Subcutaneous adipose tissue (tissue), 4 donors: ENCODE results near the gene ARL16. TPM values are rescaled to one million over a fixed set of nuclear protein-coding genes. Genes with fewer than 3 reads are reported as not detected.

Experiments
- total RNA-seq, 4 donors: library from RNA; depleted of rRNA; stranded (reverse); fragments of >200 nt; gene quantifications; one replicate each; pipeline ENCODE4 v1.1.0, GENCODE V29; 2016
- TF ChIP-seq, protein P1 (sequence below): fragments of 450-650 bp; IDR thresholded peaks from one replicate; pipeline ENCODE4 v1.5.1; 2016; ENCODE audit warnings: low read depth, mild to moderate bottlenecking, control low read depth, antibody characterized with exemption, moderate library complexity

ARL16 gene
- total RNA-seq, 4 donors from 2014 or later, result 13.2 to 40.3 (median 36.4) TPM

DNA sequence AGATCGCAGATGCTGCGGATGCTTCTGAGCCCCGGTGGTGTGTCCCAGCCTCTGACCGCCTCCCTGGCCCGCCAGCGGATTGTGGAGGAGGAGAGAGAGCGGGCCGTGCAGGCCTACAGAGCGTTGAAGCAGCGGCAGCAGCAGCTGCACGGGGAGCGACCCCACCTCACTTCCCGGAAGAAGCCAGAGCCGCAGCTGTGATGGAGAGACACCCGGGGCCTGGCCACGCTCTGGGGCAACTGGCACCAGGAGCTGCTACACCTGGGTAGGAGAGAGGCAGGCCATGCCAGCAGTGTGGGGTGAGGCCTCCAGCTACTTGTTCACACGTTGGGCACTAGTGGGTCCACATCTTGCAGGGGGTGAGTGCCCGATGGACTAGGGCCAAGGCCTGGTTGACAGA, 11.1 kb downstream of the ARL16 start:
- TF ChIP-seq, protein P1, sequence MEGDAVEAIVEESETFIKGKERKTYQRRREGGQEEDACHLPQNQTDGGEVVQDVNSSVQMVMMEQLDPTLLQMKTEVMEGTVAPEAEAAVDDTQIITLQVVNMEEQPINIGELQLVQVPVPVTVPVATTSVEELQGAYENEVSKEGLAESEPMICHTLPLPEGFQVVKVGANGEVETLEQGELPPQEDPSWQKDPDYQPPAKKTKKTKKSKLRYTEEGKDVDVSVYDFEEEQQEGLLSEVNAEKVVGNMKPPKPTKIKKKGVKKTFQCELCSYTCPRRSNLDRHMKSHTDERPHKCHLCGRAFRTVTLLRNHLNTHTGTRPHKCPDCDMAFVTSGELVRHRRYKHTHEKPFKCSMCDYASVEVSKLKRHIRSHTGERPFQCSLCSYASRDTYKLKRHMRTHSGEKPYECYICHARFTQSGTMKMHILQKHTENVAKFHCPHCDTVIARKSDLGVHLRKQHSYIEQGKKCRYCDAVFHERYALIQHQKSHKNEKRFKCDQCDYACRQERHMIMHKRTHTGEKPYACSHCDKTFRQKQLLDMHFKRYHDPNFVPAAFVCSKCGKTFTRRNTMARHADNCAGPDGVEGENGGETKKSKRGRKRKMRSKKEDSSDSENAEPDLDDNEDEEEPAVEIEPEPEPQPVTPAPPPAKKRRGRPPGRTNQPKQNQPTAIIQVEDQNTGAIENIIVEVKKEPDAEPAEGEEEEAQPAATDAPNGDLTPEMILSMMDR, result no peak

DNA sequence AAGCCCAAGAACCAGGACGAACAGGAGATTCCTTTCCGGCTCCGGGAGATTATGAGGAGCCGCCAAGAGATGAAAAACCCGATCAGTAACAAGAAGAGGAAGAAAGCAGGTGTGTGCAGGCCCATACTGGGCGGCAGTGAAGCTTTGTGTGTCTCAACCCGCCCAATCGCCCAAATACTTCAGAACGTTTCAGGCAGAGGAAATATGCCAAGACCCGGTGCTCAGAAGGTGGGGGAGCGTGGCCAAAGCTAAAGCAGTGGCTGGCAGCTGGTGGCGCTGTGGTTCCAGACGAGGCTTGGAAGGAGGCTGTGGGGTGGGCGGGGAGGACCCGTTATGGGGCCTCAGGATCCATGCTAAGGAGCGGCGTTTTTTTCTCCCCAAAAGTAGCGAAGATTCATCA, 15.8 kb downstream of the ARL16 start:
- TF ChIP-seq, protein P1, result no peak

DNA sequence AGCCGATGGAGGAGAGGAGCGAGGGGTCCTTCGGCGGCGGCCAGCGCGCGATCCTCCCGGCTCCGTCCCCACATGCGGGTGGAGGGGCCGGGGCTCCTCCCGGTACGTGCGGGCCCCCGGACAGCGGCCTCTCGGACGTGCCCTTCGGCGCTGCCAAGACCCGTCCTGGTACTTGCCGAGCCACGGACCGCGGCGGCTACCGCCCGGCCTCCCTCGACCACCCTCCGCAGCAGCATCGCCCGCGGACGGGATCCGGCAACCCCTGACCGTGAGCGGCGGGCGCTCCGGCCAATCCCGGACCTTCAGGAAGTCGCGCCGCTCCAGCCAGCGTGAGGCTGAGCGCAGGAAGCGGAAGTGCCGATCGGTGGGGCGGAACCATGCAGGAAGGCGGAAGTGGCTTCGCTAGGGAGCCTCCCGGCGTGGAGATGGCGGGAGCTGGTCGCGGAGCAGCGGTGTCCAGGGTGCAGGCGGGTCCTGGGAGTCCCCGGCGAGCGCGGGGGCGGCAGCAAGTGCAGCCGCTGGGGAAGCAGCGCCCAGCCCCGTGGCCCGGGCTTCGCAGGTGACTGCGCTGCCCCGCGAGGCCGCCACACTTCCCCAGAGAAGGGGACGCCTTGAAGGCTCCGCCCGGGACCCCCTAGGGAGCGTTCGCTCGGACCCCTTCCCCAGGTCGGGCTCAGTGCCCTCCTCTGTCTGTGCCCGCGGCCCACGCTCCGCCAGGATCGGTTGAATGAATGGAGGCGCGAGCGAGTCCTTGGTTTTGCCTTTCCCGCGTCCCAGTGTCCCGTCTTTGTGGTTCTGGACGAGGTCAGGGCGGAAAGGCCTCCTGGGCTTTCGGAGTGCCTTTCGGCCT, 17.0 kb downstream of the ARL16 start, which contains the start of the genes CCDC137 and OXLD1:
CCDC137 (plus strand) TSS at position 396 of the 850 bp plus-strand sequence; CDS start at position 426, 30 bp downstream.
OXLD1 (minus strand) TSS at position 264 of the 850 bp plus-strand sequence; CDS start at position 236, 28 bp downstream.
- TF ChIP-seq, protein P1, result no peak

DNA sequence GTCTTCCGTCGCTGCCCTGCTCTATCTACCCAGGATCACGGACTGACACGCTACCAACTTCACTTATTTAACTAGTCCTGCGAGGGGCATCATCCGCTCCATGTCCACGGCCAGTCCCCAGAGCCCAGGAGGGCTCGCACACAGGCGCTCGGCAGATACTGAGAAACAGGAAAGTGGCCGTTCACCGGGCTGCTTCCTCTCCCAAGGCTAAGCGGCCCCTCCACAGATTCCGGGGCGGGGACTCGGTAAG, 17.6 kb downstream of the ARL16 start:
- TF ChIP-seq, protein P1, result no peak

DNA sequence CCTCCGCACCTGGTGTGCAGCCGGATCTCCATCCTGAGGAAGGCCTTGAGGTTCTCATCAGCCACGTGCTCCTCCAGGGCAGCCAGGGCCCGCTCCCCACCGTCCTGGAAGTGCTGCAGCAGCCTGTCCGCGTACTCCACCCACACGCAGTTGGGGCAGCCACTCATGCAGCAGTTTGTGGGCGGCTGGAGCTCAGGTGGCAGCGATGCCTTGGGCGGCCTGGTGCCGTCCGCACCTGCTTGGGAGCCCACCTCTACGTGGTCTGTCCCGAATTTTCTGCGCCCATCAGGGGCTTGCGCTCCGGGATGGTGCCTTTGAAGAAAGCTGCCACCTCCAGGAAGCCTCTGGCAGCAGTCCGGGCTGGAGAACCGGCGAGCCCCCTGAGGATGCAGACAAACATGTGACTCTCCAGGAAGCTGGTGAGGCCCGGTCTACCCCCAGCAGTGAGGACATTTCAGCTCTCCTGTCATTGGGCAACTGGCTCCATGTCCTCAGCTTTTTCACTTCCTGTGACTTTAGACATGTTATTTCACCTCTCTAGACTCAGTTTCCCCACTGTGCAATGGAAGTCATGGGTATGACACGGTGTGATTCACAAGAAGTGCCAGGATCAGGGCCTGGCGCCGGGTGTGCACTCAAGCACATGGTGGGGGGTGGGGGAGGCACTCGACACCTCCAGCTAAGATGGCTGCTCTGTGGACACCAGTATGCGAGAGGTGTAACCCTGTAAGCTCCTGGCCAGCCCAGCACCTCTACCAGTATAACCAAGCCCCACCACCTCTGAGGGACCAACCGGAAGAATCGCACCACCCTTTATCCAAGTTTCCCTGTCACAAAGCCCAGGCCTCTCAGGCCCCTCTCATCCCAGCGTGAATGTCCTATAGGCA, 18.1 kb downstream of the ARL16 start:
- TF ChIP-seq, protein P1, result no peak

DNA sequence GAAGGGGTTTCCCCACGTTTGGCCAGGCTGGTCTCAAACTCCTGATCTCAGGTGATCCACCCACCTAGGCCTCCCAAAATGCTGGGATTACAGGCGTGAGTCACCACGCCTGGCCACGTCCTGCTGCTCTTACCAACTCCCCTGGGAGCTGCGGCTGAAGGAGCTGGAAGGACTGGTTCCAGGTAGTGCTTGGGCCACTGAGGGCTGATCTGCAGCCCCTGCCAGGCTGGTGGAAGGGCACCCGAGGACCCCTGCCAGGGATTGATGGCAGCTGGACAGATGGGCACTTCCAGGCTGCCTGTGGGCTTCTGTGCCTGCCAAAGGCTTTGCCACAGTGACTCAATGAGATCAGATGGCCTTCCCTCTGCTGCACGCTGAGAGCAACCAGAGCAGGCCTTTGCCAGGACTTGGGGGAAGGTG, 19.5 kb downstream of the ARL16 start:
- TF ChIP-seq, protein P1, result no peak

DNA sequence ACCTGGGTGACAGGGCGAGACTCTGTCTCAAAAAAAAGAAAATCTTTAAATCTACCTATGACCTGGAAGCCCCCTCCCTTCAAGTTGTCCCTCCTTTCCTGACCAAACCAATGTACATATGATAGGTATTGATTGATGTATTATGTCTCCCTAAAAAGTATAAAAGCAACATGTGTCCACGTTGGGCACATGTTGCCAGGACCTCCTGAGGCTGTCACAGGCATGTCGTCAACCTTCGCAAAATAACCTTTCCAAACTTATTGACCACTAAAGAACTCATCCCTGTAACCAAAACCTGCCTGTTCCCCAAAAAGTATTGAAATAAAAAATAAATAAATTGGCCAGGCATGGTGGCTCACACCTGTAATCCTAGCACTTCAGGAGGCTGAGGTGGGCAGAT, 21.6 kb downstream of the ARL16 start:
- TF ChIP-seq, protein P1, result no peak
